Lung (tissue), 12 donors: ENCODE data around the gene PAXX. TPM values are rescaled to one million over a fixed set of nuclear protein-coding genes. Genes with fewer than 3 reads are reported as not detected.
A peak's percentile ranks its signal among the peaks of the same experiment; 100 is the strongest.

Experiments
- ATAC-seq: fragments of 200-7000 bp; cut with Tn5 transposase; one replicate; pipeline ENCODE4 v1.9.1; 2020; ENCODE audit warnings: moderate number of reproducible peaks; ENCODE audit not compliant: insufficient read depth, low FRiP score
- DNase-seq, 3 donors: peaks; one replicate each; pipeline ENCODE4 v3.0.0-alpha.2; 2013 to 2017
- H3K27ac ChIP-seq, 2 donors: one replicate each; pipeline ENCODE4 v1.5.1; 2013; ENCODE audit warnings: mild to moderate bottlenecking in 2 of 2, moderate library complexity in 2 of 2, control low read depth in 1 of 2, inconsistent platforms in 1 of 2, low read depth in 1 of 2, low read length in 1 of 2
- H3K27me3 ChIP-seq, 3 donors: one replicate each; pipeline ENCODE4 v1.5.1; 2013; ENCODE audit warnings: low read length in 2 of 3; ENCODE audit not compliant: control insufficient read depth in 3 of 3, insufficient read depth in 3 of 3
- H3K36me3 ChIP-seq, 4 donors: one replicate each; pipeline ENCODE4 v1.5.1; 2013; ENCODE audit warnings: low read length in 4 of 4, mild to moderate bottlenecking in 1 of 4, moderate library complexity in 1 of 4; ENCODE audit not compliant: control insufficient read depth in 4 of 4, insufficient read depth in 4 of 4
- H3K4me1 ChIP-seq, 5 donors: one replicate each; pipeline ENCODE4 v1.5.1; 2013; ENCODE audit warnings: low read length in 5 of 5, mild to moderate bottlenecking in 2 of 5, moderate library complexity in 1 of 5; ENCODE audit not compliant: control insufficient read depth in 5 of 5, insufficient read depth in 5 of 5
- H3K4me3 ChIP-seq: one replicate; pipeline ENCODE4 v1.5.1; 2013; ENCODE audit warnings: mild to moderate bottlenecking, control low read depth, moderate library complexity
- H3K9ac ChIP-seq, 2 donors: one replicate each; pipeline ENCODE4 v1.5.1; 2013; ENCODE audit warnings: low read length in 2 of 2, control low read depth in 1 of 2; ENCODE audit not compliant: insufficient read depth in 1 of 2
- H3K9me3 ChIP-seq, 4 donors: one replicate each; pipeline ENCODE4 v1.5.1; 2013; ENCODE audit warnings: low read length in 3 of 4, mild to moderate bottlenecking in 1 of 4, moderate library complexity in 1 of 4; ENCODE audit not compliant: control insufficient read depth in 4 of 4, insufficient read depth in 3 of 4
- CTCF ChIP-seq: IDR thresholded peaks from 2 replicates; pipeline ENCODE4 v1.5.1; 2012; ENCODE audit warnings: mild to moderate bottlenecking; ENCODE audit errors: control extremely low read depth, extremely low read depth
- WGBS, 2 donors: extraction: QIAGEN DNeasy Blood & Tissue Kit; methylation state at CpG; one replicate each; pipeline ENCODE4 v1.1.7; 2013; 5-methylcytosine and 5-hydroxymethylcytosine counted together
- polyA plus RNA-seq, 2 donors: library from polyadenylated mRNA; stranded (reverse); fragments of 200-250 nt; gene quantifications; one replicate each; pipeline ENCODE4 v1.2.1, GENCODE V29; 2013
- total RNA-seq, 2 donors: library from RNA; depleted of rRNA in 1 of 2; stranded (reverse); fragments of >200 nt in 1 of 2; gene quantifications; one replicate each; pipeline ENCODE4 v1.2.1, GENCODE V29; 2014 to 2021
- donor health status: control.
- donor health status: control.
- donor health status: Bipolar disorder and iron deficiency.
- donor health status: healthy.
- donor health status: DM: yes; HTN: yes; CAD: no.

Gene PAXX
- total and polyA plus RNA-seq, 4 donors: 16.6 to 172 (median 59.4) TPM

DNA sequence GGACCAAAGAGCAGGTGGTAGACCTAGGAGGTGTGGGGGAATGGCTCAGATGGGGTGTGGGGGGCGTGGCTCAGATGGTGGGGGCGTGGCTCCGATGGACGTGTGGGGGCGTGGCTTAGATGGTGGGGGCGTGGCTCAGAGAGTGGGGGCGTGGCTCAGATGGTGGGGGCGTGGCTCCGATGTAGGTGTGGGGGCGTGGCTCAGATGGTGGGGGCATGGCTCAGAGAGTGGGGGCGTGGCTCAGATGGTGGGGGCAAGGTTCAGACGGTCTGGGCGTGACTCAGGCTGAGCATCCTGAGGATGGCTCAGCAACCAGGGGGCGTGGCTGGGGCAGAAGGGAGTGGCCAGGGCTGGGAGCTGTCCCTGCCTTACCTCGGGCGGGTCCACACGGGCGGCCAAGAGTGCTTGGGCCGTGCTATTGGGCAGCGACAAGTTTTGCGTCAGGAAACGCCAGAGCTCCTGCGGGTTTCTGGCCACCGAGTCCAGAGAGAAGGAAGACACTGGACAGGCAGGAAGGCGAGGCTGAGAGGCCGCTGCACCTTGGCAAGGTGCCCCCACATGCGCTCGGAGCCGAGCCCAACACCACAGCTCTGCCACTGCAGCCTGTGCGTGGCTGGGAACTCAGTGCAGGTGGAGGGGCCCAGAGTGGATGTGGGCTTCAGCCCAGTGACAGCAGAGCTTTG, 29.9 kb downstream of the PAXX start:
- Histone ChIP-seq H3K27me3 (no peaks in the 10 kb centered on the region), H3K9ac (no peak overlapping the region), H3K4me3 (no peak overlapping the region), H3K27ac (no peak overlapping the region), H3K9me3 (no peaks in the 10 kb centered on the region), H3K4me1 (peaks cover 0 to 10% (median 1%) of the 10 kb centered on the region in 5 donors), H3K36me3 (peaks cover 0 to 11% (median 2%) of the 10 kb centered on the region in 4 donors)
- ATAC-seq: peak; percentile 38
- no peak for TF ChIP-seq CTCF
- DNase-seq: no peak
- 65% methylated on average over 28 to 30 of the region's 30 CpGs for WGBS, 2 donors

DNA sequence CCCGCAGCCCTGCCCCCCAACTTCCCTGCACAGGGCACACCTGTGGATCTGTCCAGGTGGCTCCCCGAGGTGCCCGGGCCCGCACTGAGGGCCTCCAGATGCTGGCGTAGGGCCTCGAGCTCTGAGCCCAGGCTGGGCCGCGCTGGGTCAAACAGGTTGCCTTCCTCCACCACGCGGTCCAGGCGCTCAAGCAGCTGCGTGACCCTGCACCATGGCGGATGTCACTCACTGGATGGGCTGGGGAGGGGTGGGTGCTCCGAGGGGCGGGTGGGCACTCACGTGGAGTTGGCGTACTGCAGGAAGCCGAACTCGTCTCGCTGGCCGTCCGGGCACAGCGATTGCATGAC, 30.4 kb downstream of the PAXX start:
- WGBS, 2 donors: 85 to 94% methylated on average over 22 to 23 of the region's 23 CpGs
- Histone ChIP-seq H3K4me3 (no peak overlapping the region), H3K9ac (no peak overlapping the region), H3K27ac (no peak overlapping the region), H3K9me3 (no peaks in the 10 kb centered on the region), H3K4me1 (peaks cover 0 to 10% (median 5%) of the 10 kb centered on the region in 5 donors), H3K36me3 (peaks cover 0 to 6% (median 2%) of the 10 kb centered on the region in 4 donors), H3K27me3 (no peaks in the 10 kb centered on the region)
- DNase-seq (no peak), ATAC-seq (no peak)
- TF ChIP-seq CTCF: no peak

DNA sequence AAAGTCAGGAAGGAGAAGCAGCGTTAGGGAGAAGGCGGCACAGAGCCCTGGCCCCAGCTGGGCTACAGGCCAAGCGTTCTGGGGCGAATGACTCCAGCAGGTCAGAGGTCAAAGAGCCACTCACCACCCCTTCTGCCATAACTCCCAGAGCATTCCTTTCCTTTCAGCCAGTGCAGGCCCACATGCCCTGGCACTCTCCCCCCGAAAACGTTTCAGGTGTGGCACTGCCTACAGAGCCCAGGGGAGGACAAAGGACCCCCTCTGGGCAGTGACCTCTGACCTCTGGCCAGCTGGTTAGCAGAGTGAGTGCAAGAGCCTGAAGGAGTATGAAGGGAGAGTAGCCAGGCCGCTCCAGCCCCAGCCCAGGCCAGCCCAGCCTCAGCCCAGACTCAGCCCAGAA, 30.9 kb downstream of the PAXX start:
- Histone ChIP-seq H3K4me3 (no peak overlapping the region), H3K27ac (no peak overlapping the region), H3K9ac (no peak overlapping the region), H3K27me3 (no peaks in the 10 kb centered on the region), H3K9me3 (no peaks in the 10 kb centered on the region), H3K4me1 (peaks cover 0 to 10% (median 5%) of the 10 kb centered on the region in 5 donors), H3K36me3 (peaks cover 0 to 6% (median 2%) of the 10 kb centered on the region in 4 donors)
- DNase-seq (no peak), ATAC-seq (no peak)
- 80 to 86% methylated on average over 7 of the region's 7 CpGs for WGBS, 2 donors
- TF ChIP-seq CTCF: no peak

- H3K27me3 ChIP-seq: no peaks in the 10 kb centered on the region
- ATAC-seq (no peak), DNase-seq (no peak)
- 84% methylated on average over 15 of the region's 15 CpGs for WGBS, 2 donors
- no peak overlapping the region for H3K4me3 ChIP-seq
- H3K9me3 ChIP-seq: no peaks in the 10 kb centered on the region
- H3K4me1 ChIP-seq: peaks cover 0 to 10% (median 8%) of the 10 kb centered on the region in 5 donors
- H3K9ac ChIP-seq: no peak overlapping the region
- H3K27ac ChIP-seq: no peak overlapping the region
- H3K36me3 ChIP-seq: peaks cover 0 to 5% (median 2%) of the 10 kb centered on the region in 4 donors
- no peak for TF ChIP-seq CTCF
These were observed 31.4 kb downstream of the PAXX start for GRCh38 chr9:137023583-137023991.
